ENCODE measurements around the gene HOXB9. TPM values are rescaled to one million over a fixed set of nuclear protein-coding genes. Genes with fewer than 3 reads are reported as not detected.

HOXB9 gene
- polyA plus RNA-seq, 3 donors: not detected

DNA sequence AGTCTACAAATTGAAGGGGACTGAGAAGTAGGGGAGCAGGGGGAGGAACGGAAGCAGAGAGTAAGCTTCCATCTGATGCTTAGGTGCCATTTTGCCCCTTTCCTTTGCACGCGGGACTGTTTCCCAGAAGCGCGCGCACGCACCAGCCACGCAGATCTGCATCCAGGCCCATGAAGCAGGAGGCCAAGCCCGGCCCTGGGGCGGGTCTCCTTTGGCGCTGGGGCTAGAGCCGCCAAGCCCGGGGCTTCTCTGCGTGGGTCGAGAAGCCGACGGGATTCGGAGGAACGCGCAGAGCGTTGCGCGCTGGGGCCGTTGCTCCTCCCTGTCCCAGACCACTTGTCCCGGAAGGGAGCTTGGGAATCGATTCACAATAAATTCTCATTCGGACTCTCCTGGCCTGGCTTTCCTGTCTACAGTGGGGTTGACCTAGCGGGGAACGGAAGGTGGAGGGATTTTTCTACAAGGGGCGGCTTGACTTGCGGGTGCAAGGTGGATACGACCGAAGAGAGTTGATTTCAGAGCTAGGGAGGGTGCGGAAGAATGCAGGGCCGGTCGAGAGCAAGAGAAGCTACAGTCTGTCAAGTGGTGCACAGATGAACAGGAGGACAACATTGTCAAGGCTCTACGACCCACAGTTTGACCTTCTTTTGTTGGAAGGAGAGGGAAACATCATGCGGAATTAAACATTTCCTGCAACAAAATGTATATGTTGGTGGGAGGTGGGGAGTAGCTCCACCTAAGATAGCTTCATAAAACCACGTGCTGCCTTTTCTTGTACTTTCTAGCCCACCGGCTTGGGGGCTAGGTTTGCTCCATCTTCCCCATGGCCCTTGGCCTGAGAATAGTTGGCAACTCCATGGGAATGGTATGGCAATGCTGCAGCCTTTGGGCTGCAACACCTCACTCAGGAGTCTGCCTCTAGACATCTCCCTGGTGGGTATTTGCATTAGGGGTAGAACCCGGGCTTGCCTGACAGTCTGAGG, 4.5 kb downstream of the HOXB9 start:
- H3K9ac ChIP-seq (ENCODE audit: insufficient read depth, low read length, poor library complexity, severe bottlenecking): no peak overlapping the region
- H3K79me2 ChIP-seq (ENCODE audit: insufficient read depth, low read length): no peaks in the 10 kb centered on the region
- H3K4me1 ChIP-seq (ENCODE audit: control insufficient read depth in 1 of 2, insufficient read depth in 2 of 2, low read length in 2 of 2): peaks cover 5 to 13% of the 10 kb centered on the region in 2 donors
- Mint-ChIP-seq H3K4me1 (peaks cover 16% of the 10 kb centered on the region), H3K9me3 (peaks cover 0 to 17% (median 9%) of the 10 kb centered on the region in 7 donors), H3K4me3 (peak overlapping the region in 1 of 2 donors; percentile 77), H3K27me3 (ENCODE audit: low read depth in 3 of 3) (peaks cover 91 to 99% (median 94%) of the 10 kb centered on the region in 3 donors), H3K27ac (no peak overlapping the region), H3K36me3 (peaks cover 3 to 7% of the 10 kb centered on the region in 2 donors)
- DNase-seq: no peak
- TF ChIP-seq, protein P1, sequence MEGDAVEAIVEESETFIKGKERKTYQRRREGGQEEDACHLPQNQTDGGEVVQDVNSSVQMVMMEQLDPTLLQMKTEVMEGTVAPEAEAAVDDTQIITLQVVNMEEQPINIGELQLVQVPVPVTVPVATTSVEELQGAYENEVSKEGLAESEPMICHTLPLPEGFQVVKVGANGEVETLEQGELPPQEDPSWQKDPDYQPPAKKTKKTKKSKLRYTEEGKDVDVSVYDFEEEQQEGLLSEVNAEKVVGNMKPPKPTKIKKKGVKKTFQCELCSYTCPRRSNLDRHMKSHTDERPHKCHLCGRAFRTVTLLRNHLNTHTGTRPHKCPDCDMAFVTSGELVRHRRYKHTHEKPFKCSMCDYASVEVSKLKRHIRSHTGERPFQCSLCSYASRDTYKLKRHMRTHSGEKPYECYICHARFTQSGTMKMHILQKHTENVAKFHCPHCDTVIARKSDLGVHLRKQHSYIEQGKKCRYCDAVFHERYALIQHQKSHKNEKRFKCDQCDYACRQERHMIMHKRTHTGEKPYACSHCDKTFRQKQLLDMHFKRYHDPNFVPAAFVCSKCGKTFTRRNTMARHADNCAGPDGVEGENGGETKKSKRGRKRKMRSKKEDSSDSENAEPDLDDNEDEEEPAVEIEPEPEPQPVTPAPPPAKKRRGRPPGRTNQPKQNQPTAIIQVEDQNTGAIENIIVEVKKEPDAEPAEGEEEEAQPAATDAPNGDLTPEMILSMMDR (IDR thresholded peaks at IDR 0.05): no peak
- peaks cover 0 to 38% of the 10 kb centered on the region in 2 donors for H3K9me3 ChIP-seq (replicated peaks in 1 of 2; ENCODE audit: control insufficient read depth in 1 of 2, insufficient read depth in 1 of 2, low read length in 2 of 2)
- no peak overlapping the region for H3K4me3 ChIP-seq (replicated peaks in 1 of 3; ENCODE audit: low read depth in 2 of 3, low read length in 3 of 3)
- no peaks in the 10 kb centered on the region for H4K20me1 ChIP-seq (ENCODE audit: insufficient read depth, low read length)
- intact Hi-C loops (cut with micrococcal nuclease): no loop called here
- no peak overlapping the region for H2AFZ ChIP-seq (ENCODE audit: insufficient read depth, low read depth, low read length, poor library complexity, severe bottlenecking)
- no peak overlapping the region for H3K27ac ChIP-seq (ENCODE audit: low read depth in 1 of 2, low read length in 2 of 2)
- H3K36me3 ChIP-seq (replicated peaks in 1 of 2; ENCODE audit: control insufficient read depth in 1 of 2, insufficient read depth in 2 of 2, low read length in 2 of 2): no peaks in the 10 kb centered on the region
- H3K4me2 ChIP-seq (replicated peaks; ENCODE audit: extremely low read depth, low read length, poor library complexity, severe bottlenecking): no peak overlapping the region
- peaks cover 81 to 100% of the 10 kb centered on the region in 2 donors for H3K27me3 ChIP-seq (ENCODE audit: control insufficient read depth in 2 of 2, insufficient read depth in 2 of 2, low read length in 2 of 2)
- 87% methylated on average over 36 of the region's 41 CpGs for WGBS (ENCODE audit: insufficient coverage)

DNA sequence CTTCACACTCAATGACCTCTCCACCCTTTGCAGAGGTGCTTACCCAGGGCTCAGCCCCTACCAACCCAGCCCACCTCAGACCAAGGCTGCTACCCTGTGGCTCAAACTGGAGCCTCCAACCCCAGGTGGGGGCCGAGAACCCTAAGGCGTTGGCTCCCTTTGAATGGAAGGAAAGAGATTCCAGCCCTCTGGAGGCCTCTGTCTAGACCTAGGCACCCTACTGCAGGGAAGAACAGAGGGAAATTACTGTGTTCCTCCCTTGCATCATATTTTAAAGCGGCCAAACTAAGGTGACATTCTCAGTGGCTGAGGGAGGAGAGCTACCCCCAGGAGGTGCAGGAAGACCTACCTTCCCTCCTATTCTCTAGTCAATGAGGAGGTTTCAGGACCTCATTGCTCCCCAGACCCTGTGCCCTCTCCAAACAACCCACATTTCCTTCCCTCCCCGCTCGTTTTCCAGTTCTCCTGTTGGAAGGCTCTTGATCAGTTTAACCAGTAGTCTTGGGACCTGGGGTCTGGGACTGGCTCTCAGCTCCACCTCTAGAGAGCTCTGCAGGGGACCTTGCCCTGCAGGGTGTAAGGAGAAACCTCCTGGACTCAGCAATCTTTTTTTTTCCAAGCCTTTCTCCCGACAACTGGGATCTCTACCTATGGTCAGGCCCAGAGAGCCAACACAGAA, 5.6 kb downstream of the HOXB9 start:
- Histone ChIP-seq H2AFZ (ENCODE audit: insufficient read depth, low read depth, low read length, poor library complexity, severe bottlenecking) (no peak overlapping the region), H3K27me3 (ENCODE audit: control insufficient read depth in 2 of 2, insufficient read depth in 2 of 2, low read length in 2 of 2) (peaks cover 86 to 100% of the 10 kb centered on the region in 2 donors), H3K4me1 (ENCODE audit: control insufficient read depth in 1 of 2, insufficient read depth in 2 of 2, low read length in 2 of 2) (peaks cover 4 to 9% of the 10 kb centered on the region in 2 donors), H3K4me2 (replicated peaks; ENCODE audit: extremely low read depth, low read length, poor library complexity, severe bottlenecking) (no peak overlapping the region), H3K79me2 (ENCODE audit: insufficient read depth, low read length) (no peaks in the 10 kb centered on the region), H3K4me3 (replicated peaks in 1 of 3; ENCODE audit: low read depth in 2 of 3, low read length in 3 of 3) (no peak overlapping the region), H4K20me1 (ENCODE audit: insufficient read depth, low read length) (no peaks in the 10 kb centered on the region), H3K9ac (ENCODE audit: insufficient read depth, low read length, poor library complexity, severe bottlenecking) (no peak overlapping the region), H3K36me3 (replicated peaks in 1 of 2; ENCODE audit: control insufficient read depth in 1 of 2, insufficient read depth in 2 of 2, low read length in 2 of 2) (no peaks in the 10 kb centered on the region), H3K27ac (ENCODE audit: low read depth in 1 of 2, low read length in 2 of 2) (no peak overlapping the region), H3K9me3 (replicated peaks in 1 of 2; ENCODE audit: control insufficient read depth in 1 of 2, insufficient read depth in 1 of 2, low read length in 2 of 2) (peaks cover 4 to 49% of the 10 kb centered on the region in 2 donors)
- H3K4me1 Mint-ChIP-seq: peaks cover 11% of the 10 kb centered on the region
- H3K4me3 Mint-ChIP-seq: peak overlapping the region in 1 of 2 donors; percentile 69
- H3K9me3 Mint-ChIP-seq: peaks cover 0 to 19% (median 6%) of the 10 kb centered on the region in 7 donors
- H3K27me3 Mint-ChIP-seq (ENCODE audit: low read depth in 3 of 3): peaks cover 94 to 100% (median 95%) of the 10 kb centered on the region in 3 donors
- WGBS (ENCODE audit: insufficient coverage): 60% methylated on average over 1 of the region's 6 CpGs
- peaks cover 3 to 7% of the 10 kb centered on the region in 2 donors for H3K36me3 Mint-ChIP-seq
- no peak for DNase-seq
- TF ChIP-seq, protein P1 (IDR thresholded peaks at IDR 0.05): no peak
- H3K27ac Mint-ChIP-seq: no peak overlapping the region
- intact Hi-C loops (cut with micrococcal nuclease): no loop called here
